ENCODE measurements around the gene MAP7.

- TF ChIP-seq POLR2A (IDR thresholded peaks at IDR 0.05; ENCODE audit: low read depth, low read length) (no peak), POLR2AphosphoS5 (IDR thresholded peaks at IDR 0.05; ENCODE audit: low read depth, low read length) (no peak)
Measured at GRCh38 chr6:136429264-136430065, 120.8 kb downstream of the MAP7 start.

Measured in GM12892 (cell line).